GM13977 (cell line): Measurements from ENCODE around the gene ALDH18A1.

Experiments
- DNase-seq: peaks from one replicate; pipeline ENCODE4 v3.0.0; 2012; ENCODE audit warnings: low spot score
- in situ Hi-C: fragments of 300-500 bp; cut with MboI; formaldehyde crosslinking; loops from one replicate; pipeline ENCODE4 v1.12.0; 2022; ENCODE audit warnings: low sequenced_read_pairs, low pct_unique_long_range_greater_than_20kb, mixed read lengths, inconsistent platforms; ENCODE audit not compliant: unreplicated experiment
- TF ChIP-seq, protein P1 (sequence below): IDR thresholded peaks from 2 replicates; pipeline ENCODE4 v1.5.1; 2012; ENCODE audit warnings: mild to moderate bottlenecking, control low read depth; ENCODE audit not compliant: insufficient read depth; ENCODE audit errors: extremely low read depth, missing control alignments

ALDH18A1 gene

DNA sequence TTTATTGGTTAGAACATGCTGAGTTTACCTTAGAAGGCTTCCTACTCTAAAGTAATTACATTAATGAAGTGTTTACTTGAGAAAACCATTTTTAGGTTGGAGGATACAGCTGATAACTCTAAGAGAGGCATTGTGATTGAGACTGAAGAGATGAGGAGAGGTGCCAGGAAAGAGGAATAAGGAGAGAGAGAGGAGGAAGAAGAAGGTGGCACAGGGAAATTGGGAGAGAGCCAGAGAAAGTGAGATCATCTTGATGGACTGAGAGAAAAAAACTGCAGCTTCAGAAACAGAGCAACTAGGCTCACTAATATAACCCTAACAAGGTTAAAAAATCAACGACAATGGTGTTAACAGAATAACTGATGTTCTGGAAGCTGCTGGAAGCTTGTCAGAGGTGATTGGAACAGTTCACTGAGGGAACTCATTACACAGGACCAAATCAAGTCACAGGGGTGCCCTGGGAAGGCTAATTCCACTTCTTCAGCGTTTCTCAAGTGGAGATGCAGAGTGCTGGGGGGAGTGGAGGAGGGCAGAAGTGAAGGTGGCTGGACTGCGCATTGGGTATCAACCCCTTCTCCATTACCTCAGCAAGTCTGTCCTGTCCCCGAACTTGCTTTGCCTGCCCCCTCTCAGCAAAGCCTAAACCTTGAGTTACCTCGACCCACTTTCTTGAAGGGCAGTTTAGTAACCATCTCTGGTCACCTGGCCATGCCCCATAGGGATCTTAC lies 88.4 kb downstream of the ALDH18A1 start:
- TF ChIP-seq, protein P1, sequence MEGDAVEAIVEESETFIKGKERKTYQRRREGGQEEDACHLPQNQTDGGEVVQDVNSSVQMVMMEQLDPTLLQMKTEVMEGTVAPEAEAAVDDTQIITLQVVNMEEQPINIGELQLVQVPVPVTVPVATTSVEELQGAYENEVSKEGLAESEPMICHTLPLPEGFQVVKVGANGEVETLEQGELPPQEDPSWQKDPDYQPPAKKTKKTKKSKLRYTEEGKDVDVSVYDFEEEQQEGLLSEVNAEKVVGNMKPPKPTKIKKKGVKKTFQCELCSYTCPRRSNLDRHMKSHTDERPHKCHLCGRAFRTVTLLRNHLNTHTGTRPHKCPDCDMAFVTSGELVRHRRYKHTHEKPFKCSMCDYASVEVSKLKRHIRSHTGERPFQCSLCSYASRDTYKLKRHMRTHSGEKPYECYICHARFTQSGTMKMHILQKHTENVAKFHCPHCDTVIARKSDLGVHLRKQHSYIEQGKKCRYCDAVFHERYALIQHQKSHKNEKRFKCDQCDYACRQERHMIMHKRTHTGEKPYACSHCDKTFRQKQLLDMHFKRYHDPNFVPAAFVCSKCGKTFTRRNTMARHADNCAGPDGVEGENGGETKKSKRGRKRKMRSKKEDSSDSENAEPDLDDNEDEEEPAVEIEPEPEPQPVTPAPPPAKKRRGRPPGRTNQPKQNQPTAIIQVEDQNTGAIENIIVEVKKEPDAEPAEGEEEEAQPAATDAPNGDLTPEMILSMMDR = no peak
- in situ Hi-C loops = no loop called here
- DNase-seq = no peak

DNA sequence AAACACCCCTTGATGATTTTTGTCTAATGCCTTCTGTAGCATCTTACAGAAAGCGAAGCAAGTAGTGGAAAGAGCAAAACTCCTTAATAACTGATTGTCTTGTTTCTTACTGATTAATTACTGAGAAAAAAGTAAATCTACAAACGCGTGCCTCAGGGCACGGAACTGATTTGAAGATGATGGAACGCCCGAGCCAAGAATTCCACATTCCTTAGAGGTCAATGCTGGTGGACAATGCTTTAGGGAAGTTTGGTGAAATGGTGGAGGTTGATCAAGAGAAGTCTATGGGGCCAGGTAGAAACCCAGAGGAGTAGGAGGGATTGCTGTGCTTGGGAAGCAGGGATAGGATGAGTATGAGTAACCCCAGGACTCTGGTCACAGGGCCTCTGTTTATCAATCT lies 90.4 kb downstream of the ALDH18A1 start:
- in situ Hi-C loops = no loop called here
- TF ChIP-seq, protein P1 = no peak
- DNase-seq = no peak

DNA sequence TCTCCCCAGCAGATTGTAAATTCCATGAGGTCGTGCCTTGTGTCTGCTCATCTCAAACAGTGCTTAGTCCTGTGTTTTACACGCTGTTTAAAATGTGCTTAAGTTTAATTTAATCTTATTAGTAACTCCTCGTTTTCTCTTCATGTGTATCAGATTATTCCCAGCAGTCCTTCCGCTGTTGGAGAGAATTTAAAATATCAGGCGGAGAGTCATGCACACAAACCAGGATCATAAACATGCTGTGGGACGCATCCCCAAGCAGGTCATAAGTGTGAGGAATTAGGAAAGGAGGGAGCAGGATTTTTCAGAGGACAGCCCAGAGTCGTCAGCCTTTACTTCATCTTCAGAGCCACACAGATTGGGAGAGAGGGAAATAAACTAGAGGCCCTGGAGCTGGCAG lies 91.2 kb downstream of the ALDH18A1 start:
- DNase-seq = no peak
- TF ChIP-seq, protein P1 = no peak
- in situ Hi-C loops = no loop called here

DNA sequence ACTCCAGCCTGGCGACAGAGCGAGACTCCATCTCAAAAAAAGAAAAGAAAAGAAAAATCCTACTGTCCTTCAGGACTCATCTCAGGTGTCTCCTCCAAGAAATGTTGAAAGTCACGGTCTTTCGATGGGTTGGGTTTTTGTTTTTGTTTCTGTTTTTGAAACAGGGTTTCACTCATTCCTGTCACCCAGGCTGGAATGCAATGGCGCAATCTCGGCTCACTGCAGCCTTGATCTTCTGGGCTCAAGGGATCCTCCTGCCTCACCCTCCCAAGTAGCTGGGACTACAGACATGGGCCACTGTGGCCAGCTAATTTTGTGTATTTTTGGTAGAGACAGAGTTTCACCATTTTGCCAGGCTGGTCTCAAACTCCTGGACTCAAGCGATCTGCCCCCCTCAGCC lies 92.2 kb downstream of the ALDH18A1 start:
- TF ChIP-seq, protein P1 = no peak
- in situ Hi-C loops = no loop called here
- DNase-seq = no peak

DNA sequence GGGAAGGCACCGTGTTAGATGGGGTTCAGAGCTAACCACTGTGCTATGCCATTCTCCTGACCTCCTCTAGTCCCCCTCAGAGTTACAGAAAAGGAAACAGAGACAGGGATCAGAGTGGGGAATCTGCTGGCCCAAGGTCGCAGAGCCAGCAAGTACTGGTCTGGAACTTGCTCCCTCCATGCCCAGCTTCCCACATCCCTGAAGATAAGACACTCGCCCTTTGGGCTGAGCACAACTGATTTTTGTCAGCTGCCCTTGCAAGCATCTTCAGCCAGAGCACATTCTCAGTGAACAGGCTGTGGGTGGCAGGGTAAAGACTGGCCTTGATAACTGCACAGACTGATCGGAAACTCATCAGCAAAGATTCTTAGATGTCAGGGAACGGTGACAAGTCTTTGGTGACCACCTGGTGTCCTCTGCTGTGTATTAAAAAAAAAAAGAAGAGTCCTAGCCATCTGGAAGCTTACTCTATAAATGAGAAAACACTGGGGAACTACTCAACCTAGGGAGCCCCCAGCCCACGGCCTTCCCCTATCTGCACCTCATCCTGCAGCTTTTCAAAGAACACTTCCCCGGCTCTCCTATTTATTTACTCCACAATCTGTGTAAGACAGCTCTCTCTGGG lies 94.1 kb downstream of the ALDH18A1 start:
- no peak for DNase-seq
- in situ Hi-C loops = no loop called here
- TF ChIP-seq, protein P1 = no peak

DNA sequence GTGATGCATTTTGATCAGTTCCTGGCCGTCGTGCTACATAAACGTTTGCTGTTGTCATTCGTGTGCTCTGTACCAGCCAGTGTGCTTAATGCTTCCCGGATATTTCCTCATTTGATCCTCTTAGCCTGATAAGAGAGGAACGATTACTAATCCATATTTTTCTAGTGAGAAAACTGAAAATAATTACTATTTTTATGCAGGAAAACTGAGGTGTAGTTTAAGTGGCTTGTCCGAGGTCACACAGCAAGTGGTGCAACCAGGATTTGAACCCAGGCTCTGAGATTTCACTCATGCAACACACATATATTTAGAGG lies 94.7 kb downstream of the ALDH18A1 start:
- TF ChIP-seq, protein P1 = no peak
- in situ Hi-C loops = no loop called here
- DNase-seq = no peak
